ENCODE measurements around the gene DPYD.

DPYD gene

GRCh38 chr1:97920832-97921571 lies at the start of gene DPYD:
TSS of gene DPYD (minus strand) at chr1:97921034. CDS start at chr1:97920922, 112 bp downstream.
- peak; percentile 31 for DNase-seq

- no peak for DNase-seq
These were observed 39.6 kb upstream of the DPYD start for GRCh38 chr1:97960470-97960869.

- DNase-seq = no peak
These were observed 26.9 kb upstream of the DPYD start for GRCh38 chr1:97947695-97948094.

DNA sequence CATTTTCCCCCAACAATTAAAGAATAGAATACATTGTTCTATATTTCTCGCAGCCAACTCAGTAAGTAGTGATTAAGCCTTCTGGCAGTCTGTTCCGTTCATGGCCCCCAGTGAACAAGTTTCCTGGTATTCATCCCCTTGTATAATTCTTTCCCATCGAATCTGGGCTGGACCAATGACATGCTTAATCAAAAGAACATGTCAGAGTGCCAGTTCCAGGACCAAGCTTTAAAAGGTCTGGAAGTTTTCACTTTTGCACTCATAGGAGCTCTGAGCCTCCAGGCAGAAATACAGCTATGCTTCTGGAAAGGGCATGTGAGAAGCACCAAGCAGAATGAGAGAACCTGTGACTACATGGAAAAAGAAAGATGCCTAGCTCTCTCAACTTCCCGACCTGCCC lies 22.5 kb upstream of the DPYD start:
- no peak for DNase-seq

- DNase-seq = no peak
These were observed 21.6 kb upstream of the DPYD start for GRCh38 chr1:97942161-97943123.

DNA sequence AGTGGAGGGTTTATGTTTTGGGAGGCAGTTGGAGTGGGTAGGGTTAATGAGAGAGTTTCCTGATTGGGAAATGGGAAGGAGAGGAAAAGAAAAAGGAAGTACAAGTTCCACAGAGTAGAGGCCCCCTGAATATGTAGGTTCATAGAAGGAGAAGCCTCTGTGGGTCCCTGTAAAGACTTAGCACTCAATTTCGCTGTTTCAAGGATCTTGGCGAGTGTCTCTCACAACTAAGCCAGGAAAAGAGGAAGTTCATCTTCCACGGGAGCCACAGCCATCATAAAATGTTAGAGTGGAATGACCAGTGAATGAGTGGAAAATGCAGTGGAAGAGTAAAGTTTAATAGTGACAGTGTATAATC lies 17.4 kb upstream of the DPYD start:
- DNase-seq = no peak

- no peak for DNase-seq
These were observed 16.1 kb upstream of the DPYD start for GRCh38 chr1:97936976-97937375.

- DNase-seq = no peak
These were observed 13.7 kb upstream of the DPYD start for GRCh38 chr1:97934491-97934890.

- no peak for DNase-seq
These were observed 9.3 kb upstream of the DPYD start for GRCh38 chr1:97929874-97930851.

DNA sequence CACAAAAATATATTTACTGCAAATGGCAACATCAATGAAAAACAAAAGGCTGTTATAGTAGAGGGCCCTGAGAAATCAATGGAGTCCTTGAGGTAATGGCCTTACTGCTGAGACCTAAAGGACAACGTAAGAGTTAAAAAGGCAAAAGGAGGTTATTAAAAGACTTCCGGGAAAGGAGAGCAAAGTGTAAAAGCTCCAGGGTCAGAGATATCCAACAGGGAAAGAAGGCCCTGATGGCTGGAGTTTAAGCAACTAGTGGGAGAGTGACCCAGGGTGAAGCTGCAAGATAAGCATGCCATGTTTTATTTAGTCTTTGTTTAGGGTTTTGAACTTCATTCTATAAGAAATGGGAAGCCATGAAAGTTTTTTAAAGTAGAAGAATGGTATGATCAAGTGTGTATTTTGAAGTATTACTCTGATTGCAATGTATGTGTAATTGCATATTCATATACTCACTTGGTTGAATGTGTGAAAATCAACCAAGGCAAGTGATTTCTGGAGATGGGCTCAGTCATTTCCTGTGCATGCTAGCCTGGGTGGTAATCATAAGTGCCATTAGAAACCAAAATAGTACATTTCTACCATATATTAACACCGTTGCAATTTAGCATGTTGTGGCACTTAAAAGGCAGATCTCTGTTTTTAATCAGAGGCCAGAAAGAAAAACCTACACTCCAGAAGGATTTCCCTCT lies 5.3 kb upstream of the DPYD start:
- no peak for DNase-seq

GRCh38 chr1:97925151-97925550 lies 4.3 kb upstream of the DPYD start:
- DNase-seq = no peak

GRCh38 chr1:97923811-97924210 lies 3.0 kb upstream of the DPYD start:
- no peak for DNase-seq

DNA sequence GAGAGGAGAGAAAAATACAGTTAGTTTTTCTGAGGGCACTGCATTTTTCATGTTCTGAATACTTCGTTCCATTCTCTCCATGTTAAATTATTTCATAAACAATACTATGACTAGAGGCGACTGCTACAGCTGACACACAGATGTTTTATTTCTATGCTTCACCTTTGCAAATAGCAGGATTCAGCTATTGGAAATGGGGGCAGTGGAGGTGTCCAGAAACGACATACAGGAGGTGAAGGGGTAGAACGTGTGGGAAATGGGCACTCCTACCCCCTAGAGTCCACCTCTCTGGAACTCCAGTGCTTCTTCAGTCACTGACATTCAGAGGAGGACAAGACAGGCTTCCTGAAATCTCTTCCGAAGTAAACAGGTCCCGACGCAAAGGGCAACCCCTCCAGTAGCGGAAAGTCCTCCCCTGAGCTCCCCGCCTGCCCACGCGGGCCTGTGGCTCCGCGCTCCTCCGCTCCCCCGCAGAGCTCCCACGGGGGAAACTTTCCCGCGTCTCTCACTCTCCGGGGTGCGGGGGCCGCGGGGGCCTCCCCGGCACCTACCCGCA lies 480 bp downstream of the DPYD start:
- no peak for DNase-seq

GRCh38 chr1:97919585-97920261 lies 1.1 kb downstream of the DPYD start:
- no peak for DNase-seq

GRCh38 chr1:97918961-97919360 lies 1.9 kb downstream of the DPYD start:
- DNase-seq = no peak

DNA sequence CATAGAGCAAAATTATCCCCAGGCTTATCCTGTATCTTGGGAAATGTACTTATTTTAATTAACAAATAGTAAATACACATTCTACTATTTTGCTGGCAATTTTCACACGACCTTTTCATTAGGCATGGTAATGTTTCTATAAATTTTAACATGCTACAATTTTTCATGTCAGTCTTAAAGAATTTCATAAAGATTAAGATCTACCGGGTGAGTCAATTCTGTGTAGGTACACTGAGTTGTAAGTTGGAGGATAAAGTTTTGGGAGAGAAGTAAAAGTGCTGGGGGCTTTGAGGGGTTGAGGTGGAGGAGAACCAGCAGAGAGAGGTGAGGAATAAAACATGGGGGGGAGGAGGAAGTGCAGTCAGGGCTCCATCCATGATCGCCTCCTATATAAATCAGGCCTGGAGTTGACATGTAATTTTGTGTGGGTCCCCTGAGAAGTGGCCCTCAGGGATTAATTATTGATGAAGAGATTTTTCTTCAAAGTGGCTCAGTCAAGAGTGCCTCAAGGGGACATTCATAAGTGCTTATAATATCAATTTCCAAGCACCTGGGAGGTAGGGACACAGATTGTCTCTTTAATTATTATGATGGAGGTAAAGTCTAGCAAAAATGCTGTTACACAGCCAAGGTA lies 7.2 kb downstream of the DPYD start:
- no peak for DNase-seq

DNA sequence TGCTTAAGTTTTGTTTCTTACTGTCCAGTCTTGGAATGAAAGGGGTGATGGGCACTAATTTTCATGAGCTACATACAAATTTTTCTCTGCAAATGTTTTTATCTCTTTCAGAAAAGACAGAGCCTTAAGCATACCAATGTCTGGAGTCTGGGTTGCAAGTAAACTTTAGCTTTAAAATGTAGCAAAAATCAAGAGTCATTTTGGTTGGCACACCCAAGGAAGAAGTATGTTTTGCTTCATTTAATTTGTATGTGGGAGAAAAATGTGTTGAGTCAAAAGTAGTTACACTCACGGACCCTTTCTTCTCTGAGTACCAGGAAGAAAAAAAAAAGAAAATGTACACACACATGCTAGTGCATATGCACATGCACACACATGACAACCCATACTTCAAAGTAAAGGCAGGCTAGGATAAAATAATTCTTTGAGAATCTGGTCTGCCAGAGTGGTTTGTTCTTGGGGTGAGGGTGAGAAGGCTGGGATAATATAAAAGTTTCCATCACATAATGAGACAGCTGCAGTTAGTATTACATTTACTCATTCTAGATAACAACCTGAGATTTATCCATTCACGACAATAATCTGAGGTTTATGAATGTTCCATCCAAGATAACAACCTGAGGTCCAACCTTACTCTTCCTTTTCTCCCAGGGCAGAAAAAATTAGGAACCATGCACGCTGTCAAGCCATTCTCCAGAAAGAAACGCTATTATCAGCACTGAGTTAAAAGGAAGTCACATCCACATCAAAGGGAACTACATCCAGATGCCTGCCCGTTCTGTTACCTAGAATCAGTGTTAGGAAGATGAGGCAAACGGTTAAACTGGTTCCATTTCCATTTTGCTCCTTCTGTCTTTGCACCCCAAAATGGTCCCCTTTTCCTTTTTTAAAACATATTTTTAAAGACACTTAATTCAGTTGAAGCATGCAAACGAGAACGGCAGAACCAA lies 9.3 kb downstream of the DPYD start:
- DNase-seq = no peak

DNA sequence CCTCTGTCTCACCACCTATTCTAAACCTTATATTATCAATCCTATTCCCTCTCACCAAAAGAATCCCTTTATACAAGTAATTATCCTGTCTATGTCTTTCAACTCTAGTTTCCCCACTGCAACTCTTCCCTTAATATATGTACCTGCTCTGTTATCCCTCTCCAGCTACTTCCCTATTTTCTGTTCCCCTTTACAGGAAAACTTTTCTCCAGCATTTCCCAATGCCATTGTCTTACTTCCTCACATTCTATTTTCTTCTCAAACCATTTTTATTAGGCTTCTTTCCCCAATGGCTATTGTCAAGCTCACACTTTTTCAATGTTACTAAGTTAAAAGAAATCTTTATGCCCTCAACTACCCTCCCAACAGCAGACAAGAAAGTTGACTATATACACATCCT lies 11.6 kb downstream of the DPYD start:
- DNase-seq = no peak

GRCh38 chr1:97907886-97908285 lies 12.9 kb downstream of the DPYD start:
- no peak for DNase-seq
